DND-41 (cell line): ENCODE measurements around the gene LYPLA2.
A peak's percentile ranks its signal among the peaks of the same experiment; 100 is the strongest.

Source experiments
- ATAC-seq: fragments of 200-7000 bp; cut with Tn5 transposase; 3 replicates; pipeline ENCODE4 v1.9.1; 2021; ENCODE audit warnings: low read depth; ENCODE audit not compliant: insufficient read depth
- DNase-seq: peaks from one replicate; pipeline ENCODE4 v3.0.0-alpha.2; 2020
- H2AFZ ChIP-seq: 2 replicates; pipeline ENCODE4 v1.6.0; 2012; ENCODE audit warnings: low read depth, low read length
- H3K27ac ChIP-seq: 2 replicates; pipeline ENCODE4 v1.5.1; 2012; ENCODE audit warnings: low read length, inconsistent platforms
- H3K27me3 ChIP-seq: fragments of 200-600 bp; sonication (generic); 2 replicates; pipeline ENCODE4 v1.6.0; 2012; ENCODE audit warnings: low read length, mild to moderate bottlenecking, inconsistent platforms; ENCODE audit not compliant: insufficient read depth, poor library complexity
- H3K36me3 ChIP-seq: 2 replicates; pipeline ENCODE4 v1.5.1; 2012; ENCODE audit warnings: low read length, inconsistent platforms; ENCODE audit not compliant: insufficient read depth
- H3K4me1 ChIP-seq: 2 replicates; pipeline ENCODE4 v1.5.1; 2012; ENCODE audit warnings: mild to moderate bottlenecking, low read length; ENCODE audit not compliant: insufficient read depth
- H3K4me2 ChIP-seq: 2 replicates; pipeline ENCODE4 v1.6.0; 2012; ENCODE audit warnings: mild to moderate bottlenecking, moderate library complexity, low read length, inconsistent platforms; ENCODE audit not compliant: insufficient read depth
- H3K4me3 ChIP-seq, 2 experiments: fragments of 200-600 bp in 1 of 2; shearing (Covaris generic) in 1 of 2; 2 replicates each; pipeline ENCODE4 v1.5.1; 2012 to 2016; ENCODE audit warnings: inconsistent platforms in 2 of 2, low read length in 2 of 2, mild to moderate bottlenecking in 2 of 2, low read depth in 1 of 2, moderate library complexity in 1 of 2
- H3K79me2 ChIP-seq: 2 replicates; pipeline ENCODE4 v1.6.0; 2012; ENCODE audit warnings: low read length, inconsistent platforms; ENCODE audit not compliant: insufficient read depth
- H3K9ac ChIP-seq: 2 replicates; pipeline ENCODE4 v1.6.0; 2012; ENCODE audit warnings: low read depth, mild to moderate bottlenecking, inconsistent platforms, low read length, moderate library complexity
- H3K9me3 ChIP-seq: 2 replicates; pipeline ENCODE4 v1.5.1; 2012; ENCODE audit warnings: low read length, moderate library complexity, mild to moderate bottlenecking, inconsistent platforms; ENCODE audit not compliant: insufficient read depth, severe bottlenecking
- H4K20me1 ChIP-seq: 2 replicates; pipeline ENCODE4 v1.6.0; 2012; ENCODE audit warnings: low read length; ENCODE audit not compliant: insufficient read depth
- CTCF ChIP-seq: IDR thresholded peaks from 2 replicates; pipeline ENCODE4 v1.5.1; 2012; ENCODE audit warnings: borderline replicate concordance, low read length, moderate library complexity, mild to moderate bottlenecking; ENCODE audit not compliant: poor library complexity, severe bottlenecking; ENCODE audit errors: extremely low read depth
- EZH2 ChIP-seq: IDR thresholded peaks from 3 replicates; pipeline ENCODE4 v1.6.1; 2012; ENCODE audit warnings: borderline replicate concordance, low read depth, mild to moderate bottlenecking, moderate library complexity, low read length, inconsistent platforms; ENCODE audit not compliant: severe bottlenecking

The LYPLA2 gene

GRCh38 chr1:23798662-23799142 lies 7.8 kb downstream of the LYPLA2 start:
- H3K4me1 ChIP-seq: peaks cover 28% of the 10 kb centered on the region
- peak overlapping the region; percentile 89; the same call in 1 of the 2 replicates for H3K4me2 ChIP-seq
- H3K27me3 ChIP-seq: no peaks in the 10 kb centered on the region
- H3K36me3 ChIP-seq: peaks cover 40% of the 10 kb centered on the region
- no peak overlapping the region for H3K9ac ChIP-seq
- H4K20me1 ChIP-seq: no peaks in the 10 kb centered on the region
- H3K4me3 ChIP-seq: no peak overlapping the region
- H2AFZ ChIP-seq: no peak overlapping the region
- ATAC-seq: no peak
- TF ChIP-seq CTCF: peak; percentile 28
- TF ChIP-seq EZH2: no peak
- H3K79me2 ChIP-seq: peaks cover 9% of the 10 kb centered on the region
- DNase-seq: no peak
- H3K27ac ChIP-seq: no peak overlapping the region
- no peaks in the 10 kb centered on the region for H3K9me3 ChIP-seq

GRCh38 chr1:23799255-23799569 lies 8.3 kb downstream of the LYPLA2 start:
- Histone ChIP-seq H3K9ac (peak overlapping the region; percentile 88), H3K4me1 (peaks cover 28% of the 10 kb centered on the region), H3K27ac (no peak overlapping the region), H3K36me3 (peaks cover 38% of the 10 kb centered on the region), H3K9me3 (no peaks in the 10 kb centered on the region), H3K4me3 (peak overlapping the region in 1 of 2 experiments; percentile 93; a peak in 2 of 4 replicates), H3K27me3 (no peaks in the 10 kb centered on the region), H4K20me1 (no peaks in the 10 kb centered on the region), H3K79me2 (peaks cover 9% of the 10 kb centered on the region), H2AFZ (no peak overlapping the region), H3K4me2 (peak overlapping the region; percentile 89)
- TF ChIP-seq CTCF (no peak), EZH2 (no peak)
- DNase-seq: no peak
- ATAC-seq: no peak

- Histone ChIP-seq H2AFZ (peak overlapping the region; percentile 81), H3K9me3 (no peaks in the 10 kb centered on the region), H3K27me3 (no peaks in the 10 kb centered on the region), H3K4me3 (peak overlapping the region; percentile 87 to 93), H3K36me3 (peaks cover 32% of the 10 kb centered on the region), H3K27ac (peak overlapping the region; percentile 56), H3K4me1 (peaks cover 28% of the 10 kb centered on the region), H3K79me2 (peaks cover 9% of the 10 kb centered on the region), H4K20me1 (no peaks in the 10 kb centered on the region), H3K4me2 (peak overlapping the region; percentile 89), H3K9ac (peak overlapping the region; percentile 88)
- DNase-seq: no peak
- TF ChIP-seq CTCF (no peak), EZH2 (no peak)
- ATAC-seq: no peak
Measured at GRCh38 chr1:23799570-23800399, 8.8 kb downstream of the LYPLA2 start.
